RCC 7860 (cell line): Measurements from ENCODE around the gene ZNF618.

Experiments
- DNase-seq: peaks from one replicate; pipeline ENCODE4 v3.0.0-alpha.2; 2015; ENCODE audit warnings: low spot score
- FAIRE-seq: peaks from 2 replicates; lab custom pipeline; 2012; peaks lifted over from hg19 to GRCh38; lab: Jason Lieb, UNC

ZNF618 gene

GRCh38 chr9:114053246-114054005 lies 177.3 kb downstream of the ZNF618 start:
- DNase-seq (no peak), FAIRE-seq (no peak)

DNA sequence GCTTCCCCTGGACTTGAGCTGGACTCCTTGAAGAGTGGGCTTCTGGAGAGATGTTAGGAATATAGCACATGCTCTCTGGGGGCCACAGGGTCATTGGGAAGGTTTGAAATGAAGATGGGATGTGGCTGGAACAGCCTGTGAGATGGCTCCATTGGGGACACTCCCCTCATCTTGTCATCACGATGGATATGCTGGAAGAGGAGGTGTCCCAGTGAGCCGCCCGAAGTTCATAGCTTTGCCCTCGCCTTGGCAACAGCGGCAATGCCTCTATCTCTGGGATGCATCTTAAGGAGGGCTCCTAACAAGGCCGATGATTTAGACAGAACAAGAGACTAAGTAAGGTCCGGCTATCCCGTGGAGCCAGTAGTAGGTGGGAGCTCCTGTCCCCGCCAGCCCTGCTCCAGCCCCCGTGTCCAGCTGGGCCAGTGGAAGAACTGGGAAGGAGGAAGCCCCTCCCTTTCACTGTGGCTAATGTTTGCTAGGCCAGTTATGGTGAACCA lies 178.1 kb downstream of the ZNF618 start:
- no peak for DNase-seq
- FAIRE-seq: no peak

- no peak for DNase-seq
- no peak for FAIRE-seq
These were observed 179.0 kb downstream of the ZNF618 start for GRCh38 chr9:114055061-114055460.

GRCh38 chr9:114055894-114056293 lies 179.8 kb downstream of the ZNF618 start:
- no peak for DNase-seq
- FAIRE-seq: no peak

GRCh38 chr9:114056527-114056926 lies 180.4 kb downstream of the ZNF618 start:
- DNase-seq (no peak), FAIRE-seq (no peak)

DNA sequence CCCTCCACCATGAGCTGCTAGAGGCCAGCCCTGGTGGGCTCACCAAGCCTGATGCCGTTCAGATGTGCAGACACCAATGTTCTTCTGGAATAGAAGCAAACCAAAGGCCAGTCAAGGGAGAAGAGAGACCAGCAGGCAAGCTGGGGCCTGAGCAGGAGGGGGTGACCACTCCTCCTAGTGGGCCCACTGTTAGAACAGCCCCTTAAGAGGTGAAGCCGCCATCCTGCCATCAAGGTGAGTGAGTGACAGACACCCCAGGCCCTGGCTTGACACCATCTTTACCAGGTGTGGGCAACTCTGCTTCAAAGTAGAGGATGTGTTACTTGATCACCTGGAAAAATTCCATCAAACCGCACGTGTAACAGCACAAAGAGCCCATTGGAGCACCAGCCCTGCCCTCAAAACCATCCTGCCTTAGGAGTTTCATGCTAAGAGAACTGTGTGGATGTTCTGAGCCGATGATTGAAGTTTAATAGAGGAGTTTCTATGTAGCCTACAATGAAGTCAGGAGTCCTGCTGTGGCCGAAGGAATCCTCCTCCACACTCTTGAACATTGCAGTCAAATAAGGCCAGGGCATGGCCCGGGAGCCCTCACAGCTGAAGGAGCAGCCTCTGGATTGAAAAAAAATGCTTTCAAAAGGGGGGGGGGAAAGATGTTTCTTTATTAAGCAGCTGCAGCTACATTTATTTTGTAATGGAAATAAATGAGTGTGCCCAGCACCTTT lies 181.2 kb downstream of the ZNF618 start:
- FAIRE-seq (no peak), DNase-seq (no peak)

DNA sequence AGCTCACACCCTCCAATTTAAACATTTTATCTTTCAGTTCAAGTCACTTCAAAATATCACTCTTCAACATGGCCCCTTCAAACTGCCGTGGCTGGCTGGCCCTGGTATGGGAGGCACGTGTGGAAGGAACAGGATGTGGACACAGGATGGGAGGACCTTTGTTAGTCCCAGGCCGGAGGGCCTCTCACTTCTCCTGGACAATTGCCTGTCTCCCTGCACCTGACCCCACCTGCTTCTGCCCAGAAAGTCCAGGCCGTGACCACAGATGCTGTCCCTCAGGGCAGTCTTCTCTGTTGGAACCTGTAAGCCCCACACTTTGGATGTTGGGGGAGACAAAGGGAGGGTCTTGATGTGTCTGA lies 182.6 kb downstream of the ZNF618 start:
- DNase-seq: no peak
- FAIRE-seq: no peak

DNA sequence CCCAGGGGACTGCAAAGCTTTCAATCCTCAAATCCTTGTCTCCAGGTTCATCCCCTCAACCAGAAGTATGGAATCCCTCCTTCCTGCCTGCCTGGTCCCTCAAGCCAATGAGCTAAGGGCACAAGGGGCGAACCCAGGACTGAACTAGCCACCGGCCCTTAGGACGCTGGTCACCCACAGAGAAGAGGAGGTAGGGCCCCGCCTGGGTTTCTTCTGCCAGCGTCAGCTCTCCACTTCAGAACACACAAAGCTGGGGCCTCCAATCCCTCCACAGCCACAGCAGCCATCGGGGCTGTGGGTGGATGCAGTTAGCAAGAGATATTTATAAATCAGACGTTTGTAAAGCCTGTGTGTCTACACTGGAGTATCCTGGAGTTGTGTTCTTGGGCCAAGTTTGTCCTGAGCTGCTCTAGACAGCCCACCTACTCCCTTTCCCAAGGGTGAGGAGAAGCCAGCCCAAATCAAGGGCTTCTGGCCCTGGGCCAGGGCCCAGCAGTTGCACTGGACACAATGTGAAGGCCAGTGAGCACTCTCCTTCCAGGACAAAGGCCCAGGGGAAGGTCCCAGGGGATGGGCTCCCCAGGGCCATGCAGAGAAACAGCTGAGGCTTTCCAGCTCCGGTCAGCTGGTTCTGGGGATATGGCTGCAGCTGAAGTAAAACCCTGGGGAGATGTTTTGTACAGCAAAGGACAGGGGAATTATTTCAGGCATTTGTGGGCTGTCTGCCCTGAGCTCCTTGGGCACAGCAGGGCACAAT lies 183.1 kb downstream of the ZNF618 start:
- DNase-seq: no peak

DNA sequence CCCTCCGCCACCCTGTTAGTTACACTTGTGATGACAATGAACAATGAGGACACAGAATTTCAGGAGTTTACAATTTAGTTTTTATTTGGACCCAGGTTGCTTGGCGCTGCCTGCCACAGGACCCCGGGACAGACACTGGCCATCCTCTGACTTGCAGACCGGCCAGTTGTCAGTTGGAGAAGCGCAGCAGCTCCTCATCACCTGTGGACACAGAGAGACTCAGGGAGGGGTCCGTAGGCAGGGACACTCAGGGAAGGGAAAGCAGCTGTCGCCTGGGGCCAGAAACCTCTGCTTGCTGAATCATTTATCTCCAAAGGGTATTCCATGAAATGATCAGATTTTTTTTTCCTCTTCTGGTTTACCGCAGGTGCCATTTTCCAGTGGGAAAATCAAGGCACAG lies 184.0 kb downstream of the ZNF618 start:
- no peak for FAIRE-seq

More for the DNA sequence above, 183.1 kb downstream of the ZNF618 start:
- FAIRE-seq: no peak

GRCh38 chr9:114060711-114061110 lies 184.6 kb downstream of the ZNF618 start:
- FAIRE-seq: no peak
- no peak for DNase-seq

More for the DNA sequence above, 184.0 kb downstream of the ZNF618 start:
- no peak for DNase-seq

- FAIRE-seq (no peak), DNase-seq (no peak)
These were observed 185.2 kb downstream of the ZNF618 start for GRCh38 chr9:114061292-114061691.

- FAIRE-seq (no peak), DNase-seq (no peak)
These were observed 185.8 kb downstream of the ZNF618 start for GRCh38 chr9:114061830-114062474.

DNA sequence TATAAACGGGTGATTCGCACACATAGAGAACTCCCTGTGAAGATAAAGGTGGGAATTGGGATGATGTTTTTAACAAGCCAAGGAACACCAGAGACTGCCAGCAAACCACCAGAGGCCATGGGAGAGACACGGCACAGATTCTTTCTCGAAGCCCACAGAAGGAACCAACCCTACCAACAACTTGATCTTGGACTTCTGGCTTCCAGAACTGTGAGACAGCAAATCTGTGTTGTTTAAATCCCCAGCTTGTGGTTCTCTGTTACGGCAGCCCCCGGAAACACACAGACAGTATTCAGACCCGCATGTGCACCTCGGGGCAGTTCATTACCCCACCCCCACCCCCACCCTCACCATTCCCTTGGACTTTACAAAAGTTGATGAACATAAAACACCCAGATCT lies 189.2 kb downstream of the ZNF618 start:
- FAIRE-seq (no peak), DNase-seq (no peak)

DNA sequence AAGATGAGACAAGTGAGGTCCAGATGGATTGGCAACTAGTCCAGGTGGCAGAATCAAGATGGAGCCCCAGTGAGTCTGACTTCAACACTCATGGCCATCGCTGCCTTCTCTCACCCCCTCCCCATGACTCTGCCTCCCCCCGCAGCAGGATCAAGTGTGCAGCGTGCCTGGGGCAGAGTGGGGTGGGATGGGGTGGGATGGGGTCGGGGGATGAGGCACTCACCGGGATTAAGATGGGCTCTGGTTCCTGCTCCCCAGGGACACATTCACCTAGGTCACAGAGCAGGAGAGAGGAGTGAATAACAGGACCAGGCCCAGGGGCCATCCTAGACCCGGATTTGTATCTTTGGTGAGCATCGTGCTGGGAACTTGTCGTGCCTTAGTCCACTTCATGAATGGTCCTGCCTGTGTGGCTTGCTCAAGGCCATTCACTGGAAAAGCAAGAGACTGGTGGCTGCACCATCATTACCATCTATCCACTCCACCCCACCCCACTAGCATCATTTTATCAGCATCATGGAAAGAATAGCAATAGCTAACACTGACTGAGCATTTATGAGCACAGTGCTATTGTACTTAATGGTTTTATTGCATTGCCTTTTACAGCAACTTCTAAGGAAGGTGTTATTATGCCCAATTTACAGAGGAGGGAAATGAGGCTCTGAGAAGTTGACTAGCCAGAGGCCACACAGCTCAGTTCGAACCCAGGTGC lies 193.5 kb downstream of the ZNF618 start:
- FAIRE-seq (no peak), DNase-seq (no peak)

DNA sequence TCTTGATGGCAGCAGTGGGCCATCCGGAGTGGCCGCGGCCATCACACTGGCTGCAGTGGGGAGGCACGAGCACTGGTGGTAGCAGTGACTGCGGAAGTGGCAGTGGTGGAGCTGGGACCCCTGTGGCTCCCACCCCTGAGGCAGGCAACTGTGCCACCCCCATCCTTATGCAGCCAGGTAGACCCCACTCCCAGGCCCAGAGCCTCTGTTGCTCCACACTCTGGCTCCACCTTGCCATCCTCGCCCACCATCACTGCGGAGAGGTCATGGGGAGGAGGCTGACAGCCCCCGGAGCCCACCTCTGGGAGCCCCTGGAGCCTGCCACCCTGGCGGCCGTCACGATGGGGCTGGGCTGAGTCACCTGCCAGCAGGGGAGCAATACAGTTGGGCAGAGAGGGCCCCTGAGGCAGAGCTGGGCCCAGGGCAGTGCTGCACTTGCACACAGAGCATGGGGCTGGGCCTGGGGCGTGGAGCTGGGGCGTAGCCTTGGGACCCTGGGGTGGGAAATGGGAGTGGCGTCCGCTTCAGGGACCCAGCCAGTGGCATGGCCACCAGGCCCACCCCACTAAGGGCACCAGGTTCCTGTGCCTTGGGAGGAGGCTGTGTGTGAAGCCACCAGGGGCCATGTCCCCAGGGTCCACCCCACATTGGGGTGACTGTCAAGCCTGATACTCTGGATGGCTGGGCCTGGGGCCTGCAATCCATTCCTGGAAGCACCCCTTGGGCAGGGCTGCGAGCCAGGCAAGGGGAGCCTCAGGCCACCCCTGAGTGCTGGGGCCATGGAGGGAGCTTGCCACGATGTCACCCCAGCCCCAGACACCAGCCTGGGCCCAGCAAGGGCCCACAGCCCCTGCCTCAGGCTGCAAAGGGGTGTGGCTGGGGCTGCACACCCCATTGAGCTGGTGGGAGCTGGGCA lies 194.3 kb downstream of the ZNF618 start:
- FAIRE-seq (no peak), DNase-seq (no peak)

DNA sequence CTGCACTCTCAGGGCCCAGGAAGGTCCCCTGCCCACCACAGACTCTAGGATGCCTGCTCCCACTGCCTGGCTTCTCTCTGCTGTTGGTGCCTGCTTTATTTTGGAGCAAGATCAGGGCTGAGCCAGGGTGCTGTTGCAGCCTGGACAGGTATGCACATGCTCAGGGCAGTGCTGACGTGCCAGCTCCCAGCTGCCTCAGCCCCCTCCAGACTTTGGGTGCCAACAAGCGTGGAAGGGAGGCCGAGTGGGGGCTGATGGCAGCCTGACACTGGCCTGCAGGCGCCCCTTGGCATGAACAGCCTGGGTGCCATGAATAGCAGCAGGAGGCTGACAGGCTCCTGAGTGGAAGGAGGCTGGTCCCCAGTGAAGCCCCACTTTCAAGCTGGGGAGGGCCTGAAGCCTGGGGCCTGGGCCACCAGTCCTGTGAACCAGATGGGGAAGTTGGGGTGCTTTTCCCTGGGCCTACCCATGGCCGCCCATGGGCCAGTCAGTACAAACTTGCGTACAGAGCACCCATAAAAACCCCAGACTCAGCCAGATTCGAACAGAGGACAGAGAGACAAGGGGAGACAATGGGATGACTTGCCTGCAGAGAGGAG lies 195.2 kb downstream of the ZNF618 start:
- FAIRE-seq: no peak
- no peak for DNase-seq

DNA sequence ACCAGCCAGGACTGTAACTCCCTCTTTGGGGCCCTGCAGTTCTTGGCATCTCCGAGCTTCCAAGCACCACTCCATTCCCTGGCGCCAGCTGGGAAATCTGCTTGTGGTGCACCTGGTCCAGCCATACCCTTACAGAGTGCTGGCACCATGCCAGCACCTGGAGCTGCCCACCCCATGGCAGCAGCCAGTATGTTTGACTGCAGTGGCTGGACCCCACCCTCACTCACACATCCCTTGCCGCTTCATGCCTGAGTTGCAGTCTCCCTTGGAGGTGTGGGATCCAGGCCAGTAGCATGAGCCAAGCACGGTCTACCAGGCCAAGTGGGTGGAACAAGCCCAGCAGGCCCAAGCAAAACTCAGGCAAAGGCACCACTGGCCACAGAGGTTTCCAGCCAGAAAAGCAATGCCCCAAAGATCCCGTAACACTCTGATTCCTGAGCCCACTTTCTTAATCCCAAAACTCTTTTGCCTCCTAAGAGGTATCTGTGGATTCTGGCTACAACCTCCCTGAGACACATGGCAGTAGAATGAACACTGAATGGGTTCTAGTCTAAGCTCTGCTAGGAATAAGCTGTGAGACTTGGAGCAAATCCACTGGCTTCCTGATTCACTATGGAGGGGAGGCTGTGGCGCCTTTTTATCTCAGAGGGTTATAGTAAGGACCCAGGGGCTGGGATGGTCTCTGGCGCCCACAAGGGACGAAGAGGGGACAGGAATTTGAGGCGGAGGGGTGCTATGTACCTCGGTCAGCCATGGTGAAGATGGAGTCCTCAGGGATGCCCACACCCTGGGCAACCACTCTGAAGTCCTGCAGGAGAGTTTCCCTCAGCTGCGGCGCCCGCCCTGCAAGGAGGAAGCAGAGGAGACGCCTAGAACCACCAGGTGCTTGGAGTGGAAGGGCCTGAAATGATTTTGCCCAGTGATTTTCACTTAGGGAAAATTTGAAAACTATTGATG lies 196.4 kb downstream of the ZNF618 start:
- FAIRE-seq: no peak
- DNase-seq: no peak

DNA sequence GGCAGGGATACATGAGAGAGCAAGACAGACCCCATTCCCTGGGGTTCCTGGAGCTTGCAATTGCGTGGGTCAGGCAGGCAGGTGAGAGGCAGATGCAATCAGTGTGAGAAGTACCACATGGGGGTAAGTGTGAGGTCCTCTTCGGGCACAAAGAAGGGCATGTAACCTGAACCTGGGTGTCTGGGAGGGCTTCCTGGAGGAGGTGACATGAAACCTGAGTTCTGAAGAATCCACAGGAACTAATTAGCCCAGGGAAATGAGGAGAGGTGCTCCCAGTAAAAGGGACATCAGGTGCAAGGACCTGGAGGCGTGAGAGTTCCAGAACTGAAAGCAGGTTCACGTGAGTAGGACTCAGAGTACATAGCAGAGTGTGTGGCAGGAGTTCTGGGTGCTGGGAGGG lies 199.5 kb downstream of the ZNF618 start:
- no peak for FAIRE-seq
- no peak for DNase-seq
